ENCODE measurements around the gene ASPM.

Gene ASPM

DNA sequence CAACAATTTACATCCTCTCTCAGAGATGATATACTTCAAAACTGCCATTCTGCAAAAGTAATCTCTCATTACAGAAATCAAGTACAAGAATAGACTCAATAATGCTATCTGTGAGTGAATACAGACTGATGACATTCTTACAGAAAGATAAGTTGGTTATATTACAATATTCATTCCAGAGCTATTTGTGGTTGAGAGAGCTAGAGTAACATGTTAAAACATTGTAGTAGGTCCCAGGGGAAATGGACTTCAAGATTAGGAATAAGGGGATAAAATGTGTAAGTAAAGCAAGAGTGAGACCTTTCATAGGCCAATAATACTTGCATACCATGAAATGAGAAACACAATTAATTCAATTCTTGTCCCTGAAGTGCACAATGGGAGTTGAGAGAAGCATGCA lies 80.9 kb downstream of the ASPM start:
- DNase-seq (ENCODE audit: low read depth), result no peak
- TF ChIP-seq, protein P1, sequence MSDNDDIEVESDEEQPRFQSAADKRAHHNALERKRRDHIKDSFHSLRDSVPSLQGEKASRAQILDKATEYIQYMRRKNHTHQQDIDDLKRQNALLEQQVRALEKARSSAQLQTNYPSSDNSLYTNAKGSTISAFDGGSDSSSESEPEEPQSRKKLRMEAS (IDR thresholded peaks at IDR 0.05; ENCODE audit: low read depth, low read length), result no peak
- no peak for TF ChIP-seq POLR2A (IDR thresholded peaks at IDR 0.05; ENCODE audit: extremely low read depth, insufficient read length)
- no peak for TF ChIP-seq MYC (IDR thresholded peaks at IDR 0.05; ENCODE audit: low read depth, low read length)
- no peak for TF ChIP-seq CTCF (IDR thresholded peaks at IDR 0.05; ENCODE audit: low read depth, low read length)
- no peak overlapping the region for H3K4me3 ChIP-seq (ENCODE audit: low read depth, low read length)

- no peak overlapping the region for H3K4me3 ChIP-seq (ENCODE audit: low read depth, low read length)
- no peak for DNase-seq (ENCODE audit: low read depth)
- TF ChIP-seq MYC (IDR thresholded peaks at IDR 0.05; ENCODE audit: low read depth, low read length) (no peak), POLR2A (IDR thresholded peaks at IDR 0.05; ENCODE audit: extremely low read depth, insufficient read length) (no peak), CTCF (IDR thresholded peaks at IDR 0.05; ENCODE audit: low read depth, low read length) (no peak)
- TF ChIP-seq, protein P1 (IDR thresholded peaks at IDR 0.05; ENCODE audit: low read depth, low read length), result no peak
These were observed 83.3 kb downstream of the ASPM start for GRCh38 chr1:197063212-197063611.

DNA sequence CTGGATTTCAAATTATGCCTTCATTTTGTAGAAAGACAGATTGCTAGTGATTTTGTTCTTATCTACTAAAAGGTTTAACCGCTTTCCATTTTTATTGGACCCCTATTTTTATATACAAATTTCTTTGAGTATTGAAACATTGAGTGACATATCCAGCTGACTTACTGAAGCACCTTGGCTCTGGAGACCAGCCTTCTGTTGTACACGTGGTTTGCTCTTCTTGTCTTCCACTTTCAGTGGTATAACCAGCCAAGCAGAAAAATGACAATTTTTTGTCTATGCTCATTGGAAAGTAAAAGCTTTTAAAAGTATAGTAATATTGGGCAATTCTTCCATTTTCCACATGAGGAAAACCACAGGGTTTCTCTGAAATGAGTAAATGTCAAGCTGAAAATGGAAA lies 83.8 kb downstream of the ASPM start:
- no peak for TF ChIP-seq MYC (IDR thresholded peaks at IDR 0.05; ENCODE audit: low read depth, low read length)
- TF ChIP-seq, protein P1 (IDR thresholded peaks at IDR 0.05; ENCODE audit: low read depth, low read length), result no peak
- no peak for TF ChIP-seq CTCF (IDR thresholded peaks at IDR 0.05; ENCODE audit: low read depth, low read length)
- no peak for TF ChIP-seq POLR2A (IDR thresholded peaks at IDR 0.05; ENCODE audit: extremely low read depth, insufficient read length)
- DNase-seq (ENCODE audit: low read depth), result no peak
- H3K4me3 ChIP-seq (ENCODE audit: low read depth, low read length), result no peak overlapping the region

GRCh38 chr1:197049100-197049499 lies 97.4 kb downstream of the ASPM start:
- no peak for DNase-seq (ENCODE audit: low read depth)
- TF ChIP-seq POLR2A (IDR thresholded peaks at IDR 0.05; ENCODE audit: extremely low read depth, insufficient read length), result no peak
- TF ChIP-seq CTCF (IDR thresholded peaks at IDR 0.05; ENCODE audit: low read depth, low read length), result no peak
- TF ChIP-seq, protein P1 (IDR thresholded peaks at IDR 0.05; ENCODE audit: low read depth, low read length), result no peak
- no peak for TF ChIP-seq MYC (IDR thresholded peaks at IDR 0.05; ENCODE audit: low read depth, low read length)
- H3K4me3 ChIP-seq (ENCODE audit: low read depth, low read length), result no peak overlapping the region

- TF ChIP-seq POLR2A (IDR thresholded peaks at IDR 0.05; ENCODE audit: extremely low read depth, insufficient read length), result no peak
- H3K4me3 ChIP-seq (ENCODE audit: low read depth, low read length), result no peak overlapping the region
- DNase-seq (ENCODE audit: low read depth), result no peak
These were observed 103.7 kb downstream of the ASPM start for GRCh38 chr1:197042676-197043341.

- no peak for TF ChIP-seq MYC (IDR thresholded peaks at IDR 0.05; ENCODE audit: low read depth, low read length)
- no peak for TF ChIP-seq CTCF (IDR thresholded peaks at IDR 0.05; ENCODE audit: low read depth, low read length)
- no peak for TF ChIP-seq POLR2A (IDR thresholded peaks at IDR 0.05; ENCODE audit: extremely low read depth, insufficient read length)
- TF ChIP-seq, protein P1 (IDR thresholded peaks at IDR 0.05; ENCODE audit: low read depth, low read length), result no peak
- H3K4me3 ChIP-seq (ENCODE audit: low read depth, low read length), result no peak overlapping the region
- DNase-seq (ENCODE audit: low read depth), result no peak
These were observed 104.7 kb downstream of the ASPM start for GRCh38 chr1:197041486-197042353.

Data from NB4 (cell line).